Measurements from ENCODE around the gene FBLIM1. TPM values are rescaled to one million over a fixed set of nuclear protein-coding genes. Genes with fewer than 3 reads are reported as not detected.

FBLIM1 gene
- total RNA-seq, 1 experiment from 2014 or later, result not detected

DNA sequence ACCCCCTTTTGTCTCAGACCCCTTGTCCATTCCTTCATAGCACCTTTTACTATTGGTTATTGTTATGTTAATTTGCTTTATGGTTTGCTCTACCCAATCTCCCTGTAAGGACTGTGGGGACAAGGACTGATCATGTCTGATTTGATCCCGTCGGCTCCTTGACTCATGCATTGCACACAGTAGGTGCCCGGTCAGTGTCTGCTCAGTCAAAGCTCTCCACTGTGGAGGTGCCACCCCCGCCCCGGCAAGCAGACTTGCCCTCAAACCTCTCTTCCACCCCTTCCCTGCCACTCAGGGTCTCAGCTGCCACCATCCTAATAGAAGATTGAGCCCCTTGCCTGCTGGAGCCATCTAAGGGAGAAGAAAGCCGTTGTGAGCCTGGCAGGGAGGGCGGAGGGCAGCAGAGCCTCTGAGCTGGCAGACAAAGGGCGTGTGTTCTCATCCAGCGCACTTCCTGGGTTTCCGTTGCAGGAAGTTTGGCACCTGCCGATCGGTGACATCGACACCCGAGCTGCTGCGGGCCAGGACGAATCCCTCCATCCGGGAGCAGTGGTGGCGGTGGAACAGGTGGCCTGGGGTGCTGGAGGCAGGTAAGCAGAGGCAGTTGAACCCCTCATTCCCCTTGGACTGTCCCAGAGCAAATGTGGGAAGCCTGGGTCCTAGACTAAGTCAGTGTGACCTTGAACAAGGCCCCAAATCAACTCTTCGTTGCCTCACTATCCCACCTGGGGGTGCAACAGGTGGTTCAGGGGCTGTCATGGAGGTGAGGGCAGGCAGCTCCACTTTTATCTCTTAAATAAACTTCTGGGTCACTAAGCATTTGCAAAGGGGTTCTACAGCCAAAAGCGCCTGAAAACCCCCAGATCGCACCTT is 2.2 kb upstream of the FBLIM1 start:
- Histone ChIP-seq H3K4me3 (ENCODE audit: low read length) (no peak overlapping the region), H3K9me3 (ENCODE audit: low read length) (no peaks in the 10 kb centered on the region), H2AFZ (ENCODE audit: low read length) (no peak overlapping the region), H3K4me2 (ENCODE audit: low read depth, low read length, poor library complexity, severe bottlenecking) (no peak overlapping the region), H3K36me3 (ENCODE audit: insufficient read depth, low read length) (no peaks in the 10 kb centered on the region), H3K27ac (ENCODE audit: low read length) (no peak overlapping the region), H3K79me2 (ENCODE audit: low read length) (no peaks in the 10 kb centered on the region), H3K4me1 (ENCODE audit: low read length) (no peaks in the 10 kb centered on the region), H3K27me3 (ENCODE audit: low read length) (no peaks in the 10 kb centered on the region), H3K9ac (ENCODE audit: low read length) (no peak overlapping the region), H3K9me2 (replicated peaks; ENCODE audit: insufficient read depth, low read length) (no peaks in the 10 kb centered on the region), H4K20me1 (ENCODE audit: insufficient read depth, low read depth, low read length) (no peaks in the 10 kb centered on the region)
- DNase-seq, result no peak

DNA sequence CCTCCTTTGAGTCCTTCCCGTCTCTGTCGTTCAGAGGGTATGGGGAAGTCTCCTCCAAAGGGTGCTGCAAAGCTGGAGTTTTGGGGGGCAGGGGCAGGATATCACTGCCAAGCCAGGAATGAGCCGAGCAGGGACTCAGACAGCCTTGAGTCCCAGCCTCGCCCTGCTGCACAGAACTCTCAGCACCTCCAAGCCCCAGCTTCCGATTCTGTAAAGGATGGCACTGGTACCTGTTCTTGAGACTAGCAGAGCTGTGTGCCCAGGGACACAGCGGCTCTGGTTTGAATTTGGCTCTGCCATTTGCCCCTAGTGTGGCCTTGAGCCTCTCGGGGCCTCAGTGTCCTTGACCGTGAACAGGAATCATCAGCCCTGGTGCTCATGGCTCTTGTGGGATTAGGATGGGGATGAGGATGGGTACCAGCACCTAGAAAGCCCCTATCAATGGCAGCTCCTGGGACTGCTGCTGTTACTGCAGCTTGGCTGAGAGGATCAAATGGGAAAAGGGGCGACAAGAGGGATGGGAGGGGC is 1.5 kb upstream of the FBLIM1 start:
- Histone ChIP-seq H3K9me3 (ENCODE audit: low read length) (no peaks in the 10 kb centered on the region), H3K9ac (ENCODE audit: low read length) (no peak overlapping the region), H3K27me3 (ENCODE audit: low read length) (no peaks in the 10 kb centered on the region), H3K36me3 (ENCODE audit: insufficient read depth, low read length) (no peaks in the 10 kb centered on the region), H3K4me2 (ENCODE audit: low read depth, low read length, poor library complexity, severe bottlenecking) (no peak overlapping the region), H3K4me3 (ENCODE audit: low read length) (no peak overlapping the region), H3K79me2 (ENCODE audit: low read length) (no peaks in the 10 kb centered on the region), H2AFZ (ENCODE audit: low read length) (no peak overlapping the region), H4K20me1 (ENCODE audit: insufficient read depth, low read depth, low read length) (no peaks in the 10 kb centered on the region), H3K9me2 (replicated peaks; ENCODE audit: insufficient read depth, low read length) (no peaks in the 10 kb centered on the region), H3K27ac (ENCODE audit: low read length) (no peak overlapping the region), H3K4me1 (ENCODE audit: low read length) (no peaks in the 10 kb centered on the region)
- no peak for DNase-seq

DNA sequence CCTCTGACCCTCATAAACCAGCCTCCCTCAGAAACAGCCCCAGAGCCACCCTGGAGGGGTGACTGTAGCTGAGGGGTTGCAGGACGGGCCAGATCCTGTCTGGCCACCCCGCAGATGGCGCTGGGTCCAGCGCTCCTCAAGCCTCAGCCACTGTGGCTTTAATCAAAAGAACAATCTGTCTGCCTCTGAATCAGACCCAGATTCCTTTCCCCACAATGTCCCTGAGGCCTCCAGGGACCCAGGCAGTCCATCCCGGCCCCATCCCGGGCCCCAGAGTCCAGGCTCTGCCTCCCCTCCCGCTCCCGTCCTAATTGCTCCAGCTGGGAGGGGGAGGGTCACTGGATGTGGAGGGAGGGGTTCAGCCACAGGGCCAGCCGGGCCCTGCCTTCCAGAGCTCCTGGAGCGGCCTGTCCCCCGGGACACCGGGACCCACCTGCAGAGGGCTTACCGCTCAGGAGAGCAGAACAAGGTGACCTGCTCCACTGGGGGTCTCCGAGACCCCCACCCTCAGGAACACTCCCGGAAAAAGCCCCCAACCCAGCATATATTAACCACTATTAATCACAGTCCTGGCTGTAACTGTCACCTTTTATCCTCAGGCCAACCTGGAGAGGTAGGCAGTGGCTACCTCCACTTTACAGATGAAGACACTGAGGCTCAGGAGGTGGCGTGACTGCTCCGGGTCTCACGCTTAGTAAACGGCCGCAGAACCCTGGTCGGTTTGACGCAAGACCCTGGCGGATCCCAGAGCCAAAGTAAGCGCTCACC is 836 bp upstream of the FBLIM1 start:
- no peaks in the 10 kb centered on the region for H3K9me2 ChIP-seq (replicated peaks; ENCODE audit: insufficient read depth, low read length)
- H3K27ac ChIP-seq (ENCODE audit: low read length), result no peak overlapping the region
- no peak for DNase-seq
- H3K4me2 ChIP-seq (ENCODE audit: low read depth, low read length, poor library complexity, severe bottlenecking), result no peak overlapping the region
- H3K36me3 ChIP-seq (ENCODE audit: insufficient read depth, low read length), result no peaks in the 10 kb centered on the region
- no peaks in the 10 kb centered on the region for H3K9me3 ChIP-seq (ENCODE audit: low read length)
- no peaks in the 10 kb centered on the region for H4K20me1 ChIP-seq (ENCODE audit: insufficient read depth, low read depth, low read length)
- H3K9ac ChIP-seq (ENCODE audit: low read length), result no peak overlapping the region
- no peaks in the 10 kb centered on the region for H3K27me3 ChIP-seq (ENCODE audit: low read length)
- no peaks in the 10 kb centered on the region for H3K79me2 ChIP-seq (ENCODE audit: low read length)
- no peaks in the 10 kb centered on the region for H3K4me1 ChIP-seq (ENCODE audit: low read length)
- H2AFZ ChIP-seq (ENCODE audit: low read length), result no peak overlapping the region
- H3K4me3 ChIP-seq (ENCODE audit: low read length), result no peak overlapping the region

DNA sequence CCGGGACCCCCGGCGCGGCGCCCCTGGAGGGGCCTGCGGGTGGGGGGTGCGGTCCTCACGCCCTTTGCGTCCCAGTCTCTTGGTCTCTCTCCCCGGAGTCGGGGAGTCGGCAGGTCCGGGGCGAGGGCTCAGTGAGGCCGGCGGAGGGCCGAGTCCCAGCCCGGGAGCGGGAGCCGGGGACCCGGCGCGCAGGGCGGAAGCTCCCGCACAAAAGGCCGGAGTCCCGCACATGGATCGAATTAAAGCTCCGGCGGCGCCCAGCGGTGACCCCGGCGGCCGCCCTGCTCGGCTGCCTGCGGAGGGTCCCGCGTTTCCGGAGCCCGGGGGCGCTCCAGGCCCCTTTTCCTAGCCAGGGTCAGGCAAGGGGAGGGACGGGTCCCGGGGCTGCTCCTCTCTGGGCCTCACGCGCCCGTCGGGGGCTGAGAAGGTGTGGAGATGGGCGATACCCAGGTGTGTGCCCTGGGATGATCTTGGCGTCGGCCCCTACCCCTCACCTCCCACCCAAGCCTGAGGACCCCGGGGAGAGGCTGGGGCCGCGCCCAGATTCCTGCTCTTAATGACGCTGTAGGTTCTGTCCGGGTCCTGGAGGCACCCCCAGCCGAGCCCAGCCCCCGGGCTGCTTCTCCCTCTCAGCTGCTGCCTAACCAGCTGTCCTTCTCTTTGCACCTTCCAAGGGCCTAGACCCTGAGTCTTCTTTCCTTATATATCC is 512 bp downstream of the FBLIM1 start:
- no peaks in the 10 kb centered on the region for H3K27me3 ChIP-seq (ENCODE audit: low read length)
- no peaks in the 10 kb centered on the region for H3K79me2 ChIP-seq (ENCODE audit: low read length)
- no peaks in the 10 kb centered on the region for H3K9me3 ChIP-seq (ENCODE audit: low read length)
- no peaks in the 10 kb centered on the region for H4K20me1 ChIP-seq (ENCODE audit: insufficient read depth, low read depth, low read length)
- H3K36me3 ChIP-seq (ENCODE audit: insufficient read depth, low read length), result no peaks in the 10 kb centered on the region
- no peak overlapping the region for H2AFZ ChIP-seq (ENCODE audit: low read length)
- no peaks in the 10 kb centered on the region for H3K9me2 ChIP-seq (replicated peaks; ENCODE audit: insufficient read depth, low read length)
- H3K4me3 ChIP-seq (ENCODE audit: low read length), result no peak overlapping the region
- H3K9ac ChIP-seq (ENCODE audit: low read length), result no peak overlapping the region
- H3K4me1 ChIP-seq (ENCODE audit: low read length), result no peaks in the 10 kb centered on the region
- DNase-seq, result no peak
- no peak overlapping the region for H3K4me2 ChIP-seq (ENCODE audit: low read depth, low read length, poor library complexity, severe bottlenecking)
- no peak overlapping the region for H3K27ac ChIP-seq (ENCODE audit: low read length)

DNA sequence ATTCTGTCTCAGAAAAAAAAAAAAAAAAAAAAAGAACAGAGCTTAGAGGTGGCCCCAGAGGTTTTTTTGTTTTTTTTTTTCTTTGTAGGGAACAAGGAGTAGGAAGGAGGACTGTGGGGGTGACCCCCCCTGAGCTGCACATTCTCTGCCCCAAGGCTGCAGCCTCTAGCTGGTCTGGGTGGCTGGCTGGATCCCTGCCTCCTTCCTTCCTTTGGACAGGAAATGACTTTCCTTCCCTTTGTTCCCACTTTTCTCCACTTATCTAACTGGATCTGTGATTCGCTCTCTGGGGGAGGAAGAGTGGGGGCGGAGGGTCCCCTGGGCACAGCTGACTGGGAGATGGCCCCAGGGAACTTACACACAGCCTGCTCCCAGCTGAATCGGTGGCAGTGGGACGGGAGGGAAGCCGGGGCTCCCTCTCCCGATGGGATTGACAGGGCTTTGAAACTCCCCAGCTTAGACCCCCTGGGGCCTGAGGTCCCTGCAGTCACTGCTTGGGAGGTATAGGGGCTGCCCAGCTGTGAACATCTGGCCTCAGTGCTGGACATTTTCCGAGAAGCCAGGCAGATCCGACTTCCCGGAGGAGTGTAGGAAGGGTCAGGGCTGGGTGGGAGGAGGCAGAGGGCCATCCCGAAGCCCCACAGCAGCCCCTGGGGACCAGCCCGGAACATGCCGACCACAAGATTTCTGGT is 2.1 kb downstream of the FBLIM1 start:
- DNase-seq, result no peak
- Histone ChIP-seq H2AFZ (ENCODE audit: low read length) (no peak overlapping the region), H3K27ac (ENCODE audit: low read length) (no peak overlapping the region), H3K4me2 (ENCODE audit: low read depth, low read length, poor library complexity, severe bottlenecking) (no peak overlapping the region), H3K4me3 (ENCODE audit: low read length) (no peak overlapping the region), H4K20me1 (ENCODE audit: insufficient read depth, low read depth, low read length) (no peaks in the 10 kb centered on the region), H3K9ac (ENCODE audit: low read length) (no peak overlapping the region), H3K4me1 (ENCODE audit: low read length) (peaks cover under 1% of the 10 kb centered on the region), H3K9me3 (ENCODE audit: low read length) (no peaks in the 10 kb centered on the region), H3K9me2 (replicated peaks; ENCODE audit: insufficient read depth, low read length) (no peaks in the 10 kb centered on the region), H3K36me3 (ENCODE audit: insufficient read depth, low read length) (no peaks in the 10 kb centered on the region), H3K79me2 (ENCODE audit: low read length) (no peaks in the 10 kb centered on the region), H3K27me3 (ENCODE audit: low read length) (no peaks in the 10 kb centered on the region)

DNA sequence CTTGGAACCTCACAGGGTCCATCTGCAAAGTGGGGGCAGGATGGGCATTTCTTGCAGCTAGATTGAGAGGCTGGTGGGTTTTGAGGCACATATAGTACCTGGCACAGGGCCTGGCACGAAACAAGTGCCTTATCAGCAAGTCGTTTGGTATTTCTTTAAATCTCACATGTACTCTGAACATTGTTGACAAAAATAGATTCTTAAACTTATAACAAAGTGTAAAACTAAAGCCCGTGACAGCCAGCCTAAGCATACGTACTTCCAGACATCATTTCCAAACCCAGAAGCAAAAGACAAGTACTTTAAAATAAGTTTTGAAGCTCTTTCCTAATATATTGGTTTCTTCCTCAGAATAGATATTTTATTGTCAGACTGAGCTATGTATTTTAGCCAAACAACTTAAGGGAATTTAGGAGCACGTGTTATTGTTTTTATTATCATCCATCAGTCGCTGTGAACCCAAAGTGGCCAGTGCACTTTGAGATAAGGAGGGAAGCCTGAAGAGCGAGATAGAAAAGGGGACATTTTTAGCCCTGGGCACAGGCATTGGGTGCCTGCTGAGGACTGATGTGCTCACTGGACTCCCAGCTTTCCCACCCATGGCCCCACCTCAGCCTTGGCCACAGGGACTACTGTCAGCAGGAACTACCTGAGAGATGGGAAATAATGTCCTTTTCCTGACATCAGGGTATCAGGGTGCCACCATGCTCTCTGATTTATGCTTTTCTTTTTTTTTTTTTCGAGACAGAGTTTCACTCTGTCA is 3.0 kb downstream of the FBLIM1 start:
- H3K9ac ChIP-seq (ENCODE audit: low read length), result no peak overlapping the region
- no peak overlapping the region for H3K27ac ChIP-seq (ENCODE audit: low read length)
- H4K20me1 ChIP-seq (ENCODE audit: insufficient read depth, low read depth, low read length), result no peaks in the 10 kb centered on the region
- H3K36me3 ChIP-seq (ENCODE audit: insufficient read depth, low read length), result no peaks in the 10 kb centered on the region
- no peaks in the 10 kb centered on the region for H3K9me2 ChIP-seq (replicated peaks; ENCODE audit: insufficient read depth, low read length)
- no peak for DNase-seq
- H3K4me1 ChIP-seq (ENCODE audit: low read length), result peaks cover 7% of the 10 kb centered on the region
- H3K4me3 ChIP-seq (ENCODE audit: low read length), result no peak overlapping the region
- H3K4me2 ChIP-seq (ENCODE audit: low read depth, low read length, poor library complexity, severe bottlenecking), result no peak overlapping the region
- no peak overlapping the region for H2AFZ ChIP-seq (ENCODE audit: low read length)
- no peaks in the 10 kb centered on the region for H3K9me3 ChIP-seq (ENCODE audit: low read length)
- H3K79me2 ChIP-seq (ENCODE audit: low read length), result no peaks in the 10 kb centered on the region
- no peaks in the 10 kb centered on the region for H3K27me3 ChIP-seq (ENCODE audit: low read length)

DNA sequence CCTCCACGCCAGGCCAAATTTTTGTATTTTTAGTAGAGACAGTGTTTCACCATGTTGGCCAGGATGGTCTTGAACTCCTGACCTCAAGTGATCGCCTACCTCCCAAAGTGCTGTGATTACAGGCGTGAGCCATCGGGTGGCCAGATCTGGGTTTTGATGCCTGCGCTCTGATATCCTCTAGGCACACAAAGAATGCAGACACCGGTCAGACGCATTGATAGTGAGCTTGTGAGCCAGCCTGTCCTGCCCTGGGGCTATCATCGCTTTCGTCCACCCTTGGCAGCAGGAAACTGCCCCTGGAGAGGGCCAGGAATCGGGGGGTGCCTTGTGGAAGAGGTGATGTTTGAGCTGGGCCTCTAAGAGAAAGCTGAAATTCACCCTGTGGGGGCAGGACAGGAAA is 4.0 kb downstream of the FBLIM1 start:
- Histone ChIP-seq H3K9me2 (replicated peaks; ENCODE audit: insufficient read depth, low read length) (no peaks in the 10 kb centered on the region), H4K20me1 (ENCODE audit: insufficient read depth, low read depth, low read length) (no peaks in the 10 kb centered on the region), H3K4me3 (ENCODE audit: low read length) (no peak overlapping the region), H2AFZ (ENCODE audit: low read length) (no peak overlapping the region), H3K4me1 (ENCODE audit: low read length) (peaks cover 7% of the 10 kb centered on the region), H3K27me3 (ENCODE audit: low read length) (no peaks in the 10 kb centered on the region), H3K36me3 (ENCODE audit: insufficient read depth, low read length) (no peaks in the 10 kb centered on the region), H3K79me2 (ENCODE audit: low read length) (no peaks in the 10 kb centered on the region), H3K9me3 (ENCODE audit: low read length) (no peaks in the 10 kb centered on the region), H3K27ac (ENCODE audit: low read length) (no peak overlapping the region), H3K9ac (ENCODE audit: low read length) (no peak overlapping the region), H3K4me2 (ENCODE audit: low read depth, low read length, poor library complexity, severe bottlenecking) (no peak overlapping the region)
- no peak for DNase-seq
